Measurements from ENCODE around the gene C16orf96. TPM values are rescaled to one million over a fixed set of nuclear protein-coding genes. Genes with fewer than 3 reads are reported as not detected.

C16orf96 gene
- total and polyA plus RNA-seq, 2 of the 8 experiments (the other 6 are each of a cell fraction or from before 2014, with no cell fraction given): 1.0 to 1.3 TPM

DNA sequence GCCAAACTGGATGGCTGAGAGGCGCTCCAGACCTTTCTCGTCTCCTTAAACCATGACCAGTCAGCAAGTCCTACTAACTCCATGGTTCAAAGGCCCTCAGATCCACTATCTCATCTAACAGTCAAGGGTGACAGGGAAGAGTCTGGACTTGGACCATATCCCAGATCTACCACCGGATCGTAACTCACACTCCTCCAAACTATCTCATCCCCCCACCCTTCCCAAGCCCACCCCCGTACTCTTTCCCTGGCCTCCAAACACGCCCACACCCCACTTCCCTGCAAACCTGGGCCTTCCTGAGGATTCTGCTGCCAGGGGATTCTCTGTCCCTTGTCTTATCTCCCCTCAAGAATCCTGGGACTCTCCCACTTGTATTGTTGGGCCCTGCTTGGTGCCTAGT, 22.6 kb upstream of the C16orf96 start (continued):
- TF ChIP-seq KDM4A (IDR thresholded peaks at IDR 0.05; ENCODE audit: low read depth, low read length, severe bottlenecking) (no peak), SRF (IDR thresholded peaks at IDR 0.05; ENCODE audit: low read depth, low read length) (no peak), CTBP2 (IDR thresholded peaks at IDR 0.05; ENCODE audit: borderline replicate concordance, insufficient read depth, insufficient read length, low read length) (no peak)

Measured in H1 (cell line).